Upper lobe of left lung (tissue), 4 donors: ENCODE results near the gene PDS5A.
"Not testable (repeated sequence)": the region's sequence is repeated elsewhere in the genome, so short reads cannot be mapped to it uniquely, and the experiment has no call there.

Source experiments
- POLR2A ChIP-seq, 4 donors: fragments of 450-650 bp; IDR thresholded peaks; one replicate each; pipeline ENCODE4 v1.5.1; 2016 to 2017; ENCODE audit warnings: antibody characterized with exemption in 4 of 4, mild to moderate bottlenecking in 2 of 4
- TF ChIP-seq, protein P1 (sequence below), 6 experiments: fragments of 450-650 bp in 4 of 6; fragments of 200-600 bp in 2 of 6; sonication (generic) in 2 of 6; IDR thresholded peaks; one replicate each; pipeline ENCODE4 v1.5.1; 2016 to 2019; ENCODE audit warnings: antibody characterized with exemption in 6 of 6

DNA sequence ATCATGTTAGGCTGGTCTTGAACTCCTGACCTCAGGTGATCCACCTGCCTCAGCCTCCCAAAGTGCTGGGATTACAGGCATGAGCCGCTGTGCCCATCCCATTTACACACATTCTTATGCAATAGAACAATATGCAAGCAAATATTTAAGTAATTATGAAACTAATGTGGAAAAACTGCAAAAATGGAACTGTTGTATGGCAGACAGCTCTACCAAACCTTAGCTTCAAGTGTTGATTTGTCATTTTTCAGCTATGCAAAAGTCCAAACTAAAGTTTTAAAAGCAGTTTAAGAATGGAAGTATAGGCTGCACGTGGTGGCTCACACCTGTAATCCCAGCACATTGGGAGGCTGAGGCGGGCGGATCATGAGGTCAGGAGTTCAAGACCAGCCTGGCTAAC lies 11.7 kb upstream of the PDS5A start:
- TF ChIP-seq, protein P1, sequence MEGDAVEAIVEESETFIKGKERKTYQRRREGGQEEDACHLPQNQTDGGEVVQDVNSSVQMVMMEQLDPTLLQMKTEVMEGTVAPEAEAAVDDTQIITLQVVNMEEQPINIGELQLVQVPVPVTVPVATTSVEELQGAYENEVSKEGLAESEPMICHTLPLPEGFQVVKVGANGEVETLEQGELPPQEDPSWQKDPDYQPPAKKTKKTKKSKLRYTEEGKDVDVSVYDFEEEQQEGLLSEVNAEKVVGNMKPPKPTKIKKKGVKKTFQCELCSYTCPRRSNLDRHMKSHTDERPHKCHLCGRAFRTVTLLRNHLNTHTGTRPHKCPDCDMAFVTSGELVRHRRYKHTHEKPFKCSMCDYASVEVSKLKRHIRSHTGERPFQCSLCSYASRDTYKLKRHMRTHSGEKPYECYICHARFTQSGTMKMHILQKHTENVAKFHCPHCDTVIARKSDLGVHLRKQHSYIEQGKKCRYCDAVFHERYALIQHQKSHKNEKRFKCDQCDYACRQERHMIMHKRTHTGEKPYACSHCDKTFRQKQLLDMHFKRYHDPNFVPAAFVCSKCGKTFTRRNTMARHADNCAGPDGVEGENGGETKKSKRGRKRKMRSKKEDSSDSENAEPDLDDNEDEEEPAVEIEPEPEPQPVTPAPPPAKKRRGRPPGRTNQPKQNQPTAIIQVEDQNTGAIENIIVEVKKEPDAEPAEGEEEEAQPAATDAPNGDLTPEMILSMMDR (IDR thresholded peaks at IDR 0.05), result not testable (repeated sequence)
- not testable (repeated sequence) for TF ChIP-seq POLR2A (IDR thresholded peaks at IDR 0.05)
